ENCODE data around the gene SOST. TPM values are rescaled to one million over a fixed set of nuclear protein-coding genes. Genes with fewer than 3 reads are reported as not detected.

SOST gene
- total and polyA plus RNA-seq, 7 donors, result not detected

DNA sequence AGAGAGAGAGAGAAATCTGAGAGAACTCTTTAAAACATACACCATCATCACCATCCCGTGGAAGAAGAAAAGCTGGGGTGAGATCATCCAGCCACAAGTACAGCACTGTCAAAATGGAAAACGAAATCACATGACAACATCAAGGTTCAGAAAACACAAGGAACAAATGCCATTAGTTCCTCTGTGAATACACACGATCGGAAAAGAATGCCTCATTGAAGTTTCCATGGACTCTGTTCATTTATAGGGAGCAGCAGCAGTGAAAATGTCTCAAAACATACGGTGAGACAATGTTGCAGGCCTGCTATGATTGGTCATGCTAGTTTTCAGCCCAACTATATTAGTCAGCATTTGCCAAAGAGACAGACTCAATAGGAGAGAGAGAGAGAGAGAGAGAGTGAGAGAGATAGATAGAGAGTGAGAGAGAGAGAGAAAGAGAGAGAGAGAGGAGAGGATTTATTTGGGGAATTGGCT, 26.1 kb upstream of the SOST start:
- peaks cover 0 to 7% (median 0%) of the 10 kb centered on the region in 3 donors for H3K27me3 ChIP-seq
- peaks cover 0 to 1% (median under 1%) of the 10 kb centered on the region in 4 donors for H3K4me1 ChIP-seq
- H3K27ac ChIP-seq, result no peak overlapping the region
- no peak for DNase-seq
- intact Hi-C loops (cut with DNase I), result no loop called here
- H3K9me3 ChIP-seq, result no peaks in the 10 kb centered on the region
- TF ChIP-seq EP300 (IDR thresholded peaks at IDR 0.05) (no peak), CTCF (IDR thresholded peaks at IDR 0.05) (no peak), POLR2A (IDR thresholded peaks at IDR 0.05) (no peak), POLR2AphosphoS5 (IDR thresholded peaks at IDR 0.05) (no peak)
- H3K4me3 ChIP-seq, result no peak overlapping the region
- 68 to 78% methylated on average over 5 of the region's 5 CpGs for WGBS, 2 donors
- H3K36me3 ChIP-seq, result no peaks in the 10 kb centered on the region

DNA sequence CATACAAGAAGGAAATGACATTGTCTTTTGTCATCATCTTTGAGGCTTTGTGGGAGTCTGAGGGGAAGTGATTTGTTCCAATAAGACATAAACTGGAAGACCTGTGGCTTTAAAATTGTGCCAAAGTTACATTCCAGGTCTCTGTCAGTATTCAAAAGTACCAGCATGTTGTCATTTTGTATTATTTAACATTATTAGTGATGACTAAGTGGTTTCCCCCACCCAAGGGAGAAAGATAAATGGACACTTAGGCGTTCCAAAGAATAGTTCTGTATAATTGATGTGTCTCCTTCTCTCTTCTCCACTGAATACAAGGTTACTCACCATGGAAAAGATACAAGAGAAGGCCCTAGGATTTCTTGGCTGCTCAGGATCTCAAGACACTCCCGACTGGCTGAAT, 25.5 kb upstream of the SOST start:
- Histone ChIP-seq H3K27ac (no peak overlapping the region), H3K4me1 (peaks cover 0 to 7% (median 6%) of the 10 kb centered on the region in 4 donors), H3K36me3 (no peaks in the 10 kb centered on the region), H3K27me3 (peaks cover 0 to 7% (median 0%) of the 10 kb centered on the region in 3 donors), H3K9me3 (no peaks in the 10 kb centered on the region), H3K4me3 (no peak overlapping the region)
- no peak for DNase-seq
- 74 to 82% methylated on average over 2 of the region's 2 CpGs for WGBS, 2 donors
- intact Hi-C loops (cut with DNase I), result no loop called here
- TF ChIP-seq EP300 (IDR thresholded peaks at IDR 0.05), result no peak
- no peak for TF ChIP-seq CTCF (IDR thresholded peaks at IDR 0.05)
- TF ChIP-seq POLR2AphosphoS5 (IDR thresholded peaks at IDR 0.05), result no peak
- no peak for TF ChIP-seq POLR2A (IDR thresholded peaks at IDR 0.05)

DNA sequence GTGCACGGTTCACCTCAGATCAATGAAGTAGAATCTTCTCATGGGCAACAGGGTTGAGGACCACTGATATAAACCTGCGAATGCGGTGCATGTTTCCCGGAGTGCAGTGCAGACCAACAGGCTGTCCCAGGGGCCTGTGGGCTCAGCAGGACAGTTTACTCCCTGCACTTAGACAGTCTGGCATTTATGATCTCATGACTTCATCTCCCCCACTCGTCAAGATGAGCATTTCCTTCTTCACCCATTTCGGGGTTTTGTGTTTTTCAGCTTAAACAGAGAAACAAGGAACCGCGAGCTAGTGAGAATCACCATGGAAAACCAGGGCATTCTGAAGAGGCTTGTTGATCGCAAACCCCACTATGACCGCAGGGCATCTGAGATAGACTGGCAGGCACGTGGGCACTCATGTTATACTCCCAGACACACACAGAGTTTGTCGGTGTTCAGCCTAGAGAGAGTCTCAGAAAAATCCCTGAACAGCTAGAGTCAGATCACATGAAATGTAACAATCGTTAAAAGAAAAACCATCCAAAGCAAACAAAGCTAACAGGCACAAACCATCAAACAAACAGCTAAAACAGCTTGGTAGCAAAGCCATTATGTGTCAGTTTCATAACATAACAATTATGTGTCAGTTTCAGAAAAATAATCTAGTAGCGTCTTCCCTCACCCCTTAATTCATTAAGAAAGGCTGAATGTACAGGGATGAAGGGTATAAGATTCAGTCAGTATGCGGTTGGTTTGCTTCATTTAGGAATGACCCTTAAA, 24.5 kb upstream of the SOST start:
- Histone ChIP-seq H3K9me3 (no peaks in the 10 kb centered on the region), H3K36me3 (no peaks in the 10 kb centered on the region), H3K27me3 (peaks cover 0 to 7% (median 0%) of the 10 kb centered on the region in 3 donors), H3K4me1 (peaks cover 0 to 8% (median 6%) of the 10 kb centered on the region in 4 donors), H3K4me3 (no peak overlapping the region), H3K27ac (no peak overlapping the region)
- intact Hi-C loops (cut with DNase I), result no loop called here
- TF ChIP-seq EP300 (IDR thresholded peaks at IDR 0.05) (no peak), CTCF (IDR thresholded peaks at IDR 0.05) (no peak), POLR2AphosphoS5 (IDR thresholded peaks at IDR 0.05) (no peak), POLR2A (IDR thresholded peaks at IDR 0.05) (no peak)
- 79 to 81% methylated on average over 15 of the region's 15 CpGs for WGBS, 2 donors
- DNase-seq, result no peak

DNA sequence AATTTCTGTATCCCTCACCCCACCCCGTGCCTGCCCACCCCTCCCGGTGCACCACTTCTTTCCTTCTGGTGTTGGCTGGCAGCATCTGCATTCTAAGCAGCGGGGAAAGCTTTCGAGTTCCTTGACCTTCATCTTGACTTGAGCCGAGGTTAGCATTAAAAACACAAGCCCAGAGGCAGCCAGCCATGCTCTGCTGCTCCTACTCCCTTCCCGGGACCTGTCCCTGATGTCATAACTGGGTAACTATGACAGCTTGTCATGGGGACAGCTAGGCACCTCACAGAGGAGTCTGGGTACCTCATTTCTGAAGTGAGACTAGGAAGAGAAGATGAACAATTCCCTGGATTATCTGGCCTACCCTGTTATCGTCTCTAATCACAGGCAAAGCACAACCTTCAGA, 21.5 kb upstream of the SOST start, which contains the start of gene CFAP97D1:
Gene CFAP97D1 (plus strand): TSS at position 301 of the 400 bp plus-strand sequence. CDS start 28 bp downstream, at position 329.
- Histone ChIP-seq H3K4me3 (peak within 1 kb of the TSS; percentile 74 to 100 (median 82)), H3K36me3 (peaks cover 0 to 4% (median 0%) of the 10 kb centered on the region in 4 donors), H3K27me3 (peaks cover 0 to 7% (median 0%) of the 10 kb centered on the region in 3 donors), H3K9me3 (no peaks in the 10 kb centered on the region), H3K27ac (peak within 1 kb of the TSS; percentile 97 to 100 (median 100)), H3K4me1 (peaks cover 0 to 35% (median 31%) of the 10 kb centered on the region in 4 donors)
- TF ChIP-seq POLR2A (IDR thresholded peaks at IDR 0.05), result no peak
- no peak for TF ChIP-seq CTCF (IDR thresholded peaks at IDR 0.05)
- TF ChIP-seq POLR2AphosphoS5 (IDR thresholded peaks at IDR 0.05), result no peak
- no peak for TF ChIP-seq EP300 (IDR thresholded peaks at IDR 0.05)
- no peak for DNase-seq
- 55 to 62% methylated on average over 7 of the region's 7 CpGs for WGBS, 2 donors
- intact Hi-C loops (cut with DNase I), result no loop called here
